Bronchial epithelial cell (primary cell): ENCODE data around the gene LMTK3. TPM values are rescaled to one million over a fixed set of nuclear protein-coding genes. Genes with fewer than 3 reads are reported as not detected.
"Not testable (repeated sequence)": the region's sequence is repeated elsewhere in the genome, so short reads cannot be mapped to it uniquely, and the experiment has no call there.

ENCODE experiments used
- DNase-seq: peaks from one replicate; pipeline ENCODE4 v3.0.0-alpha.2; 2010; ENCODE audit warnings: low read depth
- FAIRE-seq: peaks from 2 replicates; lab custom pipeline; 2011; peaks lifted over from hg19 to GRCh38; lab: Jason Lieb, UNC
- H3K27me3 ChIP-seq: 2 replicates; pipeline ENCODE4 v1.5.1; 2011; ENCODE audit warnings: low read length; ENCODE audit not compliant: control insufficient read depth, insufficient read depth
- H3K36me3 ChIP-seq: 2 replicates; pipeline ENCODE4 v1.5.1; 2011; ENCODE audit warnings: low read length; ENCODE audit not compliant: control insufficient read depth, insufficient read depth
- H3K4me3 ChIP-seq: 2 replicates; pipeline ENCODE4 v1.5.1; 2011; ENCODE audit warnings: mild to moderate bottlenecking, low read depth, low read length, control low read depth
- total RNA-seq: library from RNA; depleted of rRNA; stranded (reverse); fragments of >200 nt; gene quantifications from 2 replicates; pipeline ENCODE4 v1.2.1, GENCODE V29; 2014
- TF ChIP-seq, protein P1 (sequence below): IDR thresholded peaks from 2 replicates; pipeline ENCODE4 v1.5.1; 2011; ENCODE audit warnings: mild to moderate bottlenecking, moderate library complexity, low read length, control low read depth, inconsistent platforms; ENCODE audit not compliant: insufficient read depth, severe bottlenecking

LMTK3 gene
- total RNA-seq, 1 donor from 2014 or later = 1.3 TPM

GRCh38 chr19:48487544-48487943 lies 24.1 kb downstream of the LMTK3 start:
- TF ChIP-seq, protein P1, sequence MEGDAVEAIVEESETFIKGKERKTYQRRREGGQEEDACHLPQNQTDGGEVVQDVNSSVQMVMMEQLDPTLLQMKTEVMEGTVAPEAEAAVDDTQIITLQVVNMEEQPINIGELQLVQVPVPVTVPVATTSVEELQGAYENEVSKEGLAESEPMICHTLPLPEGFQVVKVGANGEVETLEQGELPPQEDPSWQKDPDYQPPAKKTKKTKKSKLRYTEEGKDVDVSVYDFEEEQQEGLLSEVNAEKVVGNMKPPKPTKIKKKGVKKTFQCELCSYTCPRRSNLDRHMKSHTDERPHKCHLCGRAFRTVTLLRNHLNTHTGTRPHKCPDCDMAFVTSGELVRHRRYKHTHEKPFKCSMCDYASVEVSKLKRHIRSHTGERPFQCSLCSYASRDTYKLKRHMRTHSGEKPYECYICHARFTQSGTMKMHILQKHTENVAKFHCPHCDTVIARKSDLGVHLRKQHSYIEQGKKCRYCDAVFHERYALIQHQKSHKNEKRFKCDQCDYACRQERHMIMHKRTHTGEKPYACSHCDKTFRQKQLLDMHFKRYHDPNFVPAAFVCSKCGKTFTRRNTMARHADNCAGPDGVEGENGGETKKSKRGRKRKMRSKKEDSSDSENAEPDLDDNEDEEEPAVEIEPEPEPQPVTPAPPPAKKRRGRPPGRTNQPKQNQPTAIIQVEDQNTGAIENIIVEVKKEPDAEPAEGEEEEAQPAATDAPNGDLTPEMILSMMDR = no peak
- FAIRE-seq = no peak

DNA sequence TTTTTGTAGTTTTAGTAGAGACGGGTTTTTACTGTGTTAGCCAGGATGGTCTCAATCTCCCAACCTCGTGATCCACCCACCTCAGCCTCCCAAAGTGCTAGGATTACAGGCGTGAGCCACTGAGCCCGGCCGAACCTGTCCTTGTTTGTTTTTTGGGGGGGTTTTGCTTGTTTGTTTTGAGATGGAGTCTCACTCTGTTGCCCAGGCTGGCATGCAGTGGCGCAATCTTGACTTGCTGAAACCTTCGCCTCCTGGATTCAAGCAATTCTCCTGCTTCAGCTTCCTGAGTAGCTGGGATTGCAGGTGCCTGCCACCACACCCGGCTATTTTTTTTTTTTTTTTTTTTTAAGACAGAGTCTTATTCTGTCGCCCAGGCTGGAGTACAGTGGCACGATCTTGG lies 24.9 kb downstream of the LMTK3 start:
- not testable (repeated sequence) for H3K4me3 ChIP-seq, H3K27me3 ChIP-seq, FAIRE-seq, H3K36me3 ChIP-seq
- peak; percentile 64 for DNase-seq

More at GRCh38 chr19:48487544-48487943, 24.1 kb downstream of the LMTK3 start:
- Histone ChIP-seq H3K27me3 (no peaks in the 10 kb centered on the region), H3K36me3 (no peaks in the 10 kb centered on the region), H3K4me3 (no peak overlapping the region)
- DNase-seq = no peak

GRCh38 chr19:48484931-48485612 lies 26.6 kb downstream of the LMTK3 start:
- no peak for DNase-seq
- FAIRE-seq = no peak
- no peaks in the 10 kb centered on the region for H3K36me3 ChIP-seq
- H3K4me3 ChIP-seq = no peak overlapping the region
- H3K27me3 ChIP-seq = no peaks in the 10 kb centered on the region
- TF ChIP-seq, protein P1 = no peak

DNA sequence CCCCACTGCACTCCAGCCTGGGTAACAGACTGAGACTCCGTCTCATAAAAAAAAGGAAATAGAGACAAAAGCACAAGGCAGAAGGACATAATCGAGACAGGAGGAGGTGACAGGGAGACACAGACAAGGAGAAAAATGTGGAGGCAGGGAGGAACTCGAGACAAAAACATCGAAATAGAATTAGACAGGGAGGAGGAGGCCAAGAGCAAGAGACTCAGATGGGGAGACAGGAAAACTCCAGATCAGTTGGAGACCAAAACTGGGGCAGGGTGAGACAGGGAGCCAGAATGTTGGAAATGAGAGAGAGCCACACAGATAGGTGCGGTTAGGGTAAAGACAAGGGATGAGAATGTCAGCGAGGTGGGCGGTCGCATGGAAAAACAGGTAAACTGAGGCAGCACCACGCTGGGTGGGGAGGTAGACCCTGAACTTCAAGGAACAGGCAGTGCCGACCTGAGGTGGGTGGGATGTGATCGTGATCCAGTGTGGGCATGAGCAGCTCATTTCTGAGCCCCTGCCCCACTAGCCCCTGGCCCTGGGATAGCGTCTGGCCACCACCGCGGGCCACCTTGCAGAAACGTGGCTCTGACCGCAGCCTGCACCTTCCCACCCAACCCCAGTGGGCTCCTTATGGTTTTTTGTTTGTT lies 27.3 kb downstream of the LMTK3 start:
- no peaks in the 10 kb centered on the region for H3K36me3 ChIP-seq
- H3K4me3 ChIP-seq = no peak overlapping the region
- FAIRE-seq (no peak), DNase-seq (no peak)
- TF ChIP-seq, protein P1 = no peak
- no peaks in the 10 kb centered on the region for H3K27me3 ChIP-seq

GRCh38 chr19:48483301-48483700 lies 28.3 kb downstream of the LMTK3 start:
- Histone ChIP-seq H3K4me3 (no peak overlapping the region), H3K27me3 (no peaks in the 10 kb centered on the region), H3K36me3 (peaks cover 1% of the 10 kb centered on the region)
- TF ChIP-seq, protein P1 = no peak
- FAIRE-seq = no peak
- DNase-seq = no peak

GRCh38 chr19:48481846-48482639 lies 29.6 kb downstream of the LMTK3 start:
- no peak for FAIRE-seq
- Histone ChIP-seq H3K27me3 (no peaks in the 10 kb centered on the region), H3K36me3 (peaks cover 8% of the 10 kb centered on the region), H3K4me3 (no peak overlapping the region)
- TF ChIP-seq, protein P1 = no peak
- no peak for DNase-seq
